Thoracic aorta (tissue), 2 donors: ENCODE measurements around the gene CCPG1. TPM values are rescaled to one million over a fixed set of nuclear protein-coding genes. Genes with fewer than 3 reads are reported as not detected.

Experiments used
- ATAC-seq: fragments of 150-250 bp; one replicate; pipeline ENCODE4 v1.8.0; 2017; ENCODE audit warnings: low read depth; ENCODE audit not compliant: insufficient number of reproducible peaks, low FRiP score
- DNase-seq: peaks from one replicate; pipeline ENCODE4 v3.0.0-alpha.2; 2020; ENCODE audit warnings: low spot score
- H3K27ac ChIP-seq, 2 donors: fragments of 200-600 bp; sonication (generic); 1 replicate in 1 of 2; 2 replicates in 1 of 2; pipeline ENCODE4 v1.5.1; 2016; ENCODE audit warnings: mild to moderate bottlenecking in 2 of 2, moderate library complexity in 2 of 2
- H3K27me3 ChIP-seq: fragments of 200-600 bp; sonication (generic); replicated peaks from 2 replicates; pipeline ENCODE4 v1.6.0; 2016; ENCODE audit warnings: mild to moderate bottlenecking; ENCODE audit not compliant: insufficient read depth
- H3K36me3 ChIP-seq: fragments of 200-600 bp; sonication (generic); one replicate; pipeline ENCODE4 v1.5.1; 2016
- H3K4me1 ChIP-seq, 2 donors: fragments of 200-600 bp; sonication (generic); 1 replicate in 1 of 2; 2 replicates in 1 of 2; pipeline versions ENCODE4 v1.5.1 to v1.6.0; 2016; ENCODE audit warnings: low read depth in 2 of 2, mild to moderate bottlenecking in 1 of 2; ENCODE audit not compliant: control insufficient read depth in 1 of 2
- H3K4me3 ChIP-seq: fragments of 200-600 bp; sonication (generic); 2 replicates; pipeline ENCODE4 v1.5.1; 2016; ENCODE audit warnings: mild to moderate bottlenecking
- H3K9me3 ChIP-seq: fragments of 200-600 bp; sonication (generic); 2 replicates; pipeline ENCODE4 v1.5.1; 2016
- CTCF ChIP-seq: fragments of 200-600 bp; sonication (generic); IDR thresholded peaks from one replicate; pipeline ENCODE4 v1.5.1; 2019; ENCODE audit warnings: antibody characterized with exemption
- total RNA-seq, 2 donors: library from RNA; depleted of rRNA; stranded (reverse); fragments of >200 nt; gene quantifications; one replicate each; pipeline versions ENCODE4 v1.1.0 to v1.2.3, GENCODE V29; 2016

The CCPG1 gene
- total RNA-seq, 2 donors from 2014 or later: 116 to 122 TPM

GRCh38 chr15:55358471-55358870 is 49.7 kb downstream of the CCPG1 start:
- Histone ChIP-seq H3K9me3 (no peaks in the 10 kb centered on the region), H3K27ac (no peak overlapping the region), H3K4me1 (peaks cover 0 to 16% of the 10 kb centered on the region in 2 donors), H3K27me3 (no peaks in the 10 kb centered on the region), H3K36me3 (peaks cover 9% of the 10 kb centered on the region), H3K4me3 (no peak overlapping the region)
- no peak for TF ChIP-seq CTCF
- DNase-seq: no peak
- no peak for ATAC-seq

GRCh38 chr15:55357774-55358173 is 50.4 kb downstream of the CCPG1 start:
- H3K36me3 ChIP-seq: peaks cover 9% of the 10 kb centered on the region

GRCh38 chr15:55356985-55357585 is 51.1 kb downstream of the CCPG1 start:
- Histone ChIP-seq H3K27ac (no peak overlapping the region), H3K4me1 (peaks cover 0 to 16% of the 10 kb centered on the region in 2 donors), H3K36me3 (peaks cover 7% of the 10 kb centered on the region), H3K4me3 (no peak overlapping the region), H3K27me3 (no peaks in the 10 kb centered on the region), H3K9me3 (no peaks in the 10 kb centered on the region)
- no peak for TF ChIP-seq CTCF
- DNase-seq (no peak), ATAC-seq (no peak)

More at GRCh38 chr15:55357774-55358173, 50.4 kb downstream of the CCPG1 start:
- H3K27ac ChIP-seq: no peak overlapping the region
- peaks cover 0 to 16% of the 10 kb centered on the region in 2 donors for H3K4me1 ChIP-seq
- no peak overlapping the region for H3K4me3 ChIP-seq
- H3K27me3 ChIP-seq: no peaks in the 10 kb centered on the region
- ATAC-seq: no peak
- TF ChIP-seq CTCF: no peak
- H3K9me3 ChIP-seq: no peaks in the 10 kb centered on the region
- no peak for DNase-seq

- Histone ChIP-seq H3K4me1 (no peaks in the 10 kb centered on the region), H3K27me3 (no peaks in the 10 kb centered on the region), H3K4me3 (no peak overlapping the region), H3K9me3 (no peaks in the 10 kb centered on the region), H3K27ac (no peak overlapping the region), H3K36me3 (peaks cover 9% of the 10 kb centered on the region)
- DNase-seq (no peak), ATAC-seq (no peak)
- TF ChIP-seq CTCF: no peak
Observed at GRCh38 chr15:55353025-55353424, 55.1 kb downstream of the CCPG1 start.

- Histone ChIP-seq H3K9me3 (no peaks in the 10 kb centered on the region), H3K27me3 (no peaks in the 10 kb centered on the region), H3K36me3 (peaks cover 9% of the 10 kb centered on the region), H3K4me3 (no peak overlapping the region), H3K4me1 (peaks cover under 1 to 4% of the 10 kb centered on the region in 2 donors), H3K27ac (no peak overlapping the region)
- DNase-seq (no peak), ATAC-seq (no peak)
- TF ChIP-seq CTCF: no peak
Observed at GRCh38 chr15:55349282-55349681, 58.9 kb downstream of the CCPG1 start.
